Measurements from ENCODE around the gene LRRFIP2.

- TF ChIP-seq BHLHE40 (IDR thresholded peaks at IDR 0.05; ENCODE audit: low read depth, low read length), result no peak
- no peak for TF ChIP-seq MAZ (IDR thresholded peaks at IDR 0.05; ENCODE audit: borderline replicate concordance, low read depth, low read length)
- TF ChIP-seq CEBPB (IDR thresholded peaks at IDR 0.05; ENCODE audit: low read depth, low read length), result no peak
- TF ChIP-seq CTCF (conservative IDR thresholded peaks at IDR 0.05; ENCODE audit: low read depth, low read length), result no peak
Measured at GRCh38 chr3:37147666-37148065, 26.7 kb downstream of the LRRFIP2 start.

Data from IMR-90 (cell line).